Stimulated activated CD8-positive, alpha-beta memory T cell treated with anti-CD3 and anti-CD28 coated beads, Interleukin-7, amount 100 ng/mL, for 48 hours (primary cell): ENCODE data around the gene SYTL1.
"Not testable (repeated sequence)": the region's sequence is repeated elsewhere in the genome, so short reads cannot be mapped to it uniquely, and the experiment has no call there.

Experiments used
- DNase-seq, 2 donors: peaks; one replicate each; pipeline ENCODE4 v3.0.0-alpha.2; 2020; ENCODE audit warnings: low read depth in 1 of 2; ENCODE audit errors: extremely low read depth in 1 of 2

SYTL1 gene

GRCh38 chr1:27381969-27382762 lies 40.3 kb downstream of the SYTL1 start:
- no peak for DNase-seq

GRCh38 chr1:27383039-27383605 lies 41.3 kb downstream of the SYTL1 start, which contains the start of gene CD164L2:
CD164L2 (minus strand) TSS chr1:27383333; CDS start chr1:27383239, 94 bp downstream.
- no peak for DNase-seq

GRCh38 chr1:27383661-27384060 lies 41.8 kb downstream of the SYTL1 start:
- DNase-seq: no peak

- not testable (repeated sequence) for DNase-seq
Observed at GRCh38 chr1:27384797-27385196, 43.0 kb downstream of the SYTL1 start.

GRCh38 chr1:27388337-27389005 lies 46.6 kb downstream of the SYTL1 start:
- peak; percentile 27 to 54 for DNase-seq

- no peak for DNase-seq
Observed at GRCh38 chr1:27391511-27392095, 49.8 kb downstream of the SYTL1 start.

- peak; percentile 88 to 89 for DNase-seq
Observed at GRCh38 chr1:27392096-27392777, 50.4 kb downstream of the SYTL1 start, which contains the start of gene GPR3. GPR3 (plus strand) TSS chr1:27392622; CDS start chr1:27393799, 1,177 bp downstream.

GRCh38 chr1:27392778-27393635 lies 51.2 kb downstream of the SYTL1 start:
- DNase-seq: no peak

- DNase-seq: no peak
Observed at GRCh38 chr1:27393641-27394281, 51.9 kb downstream of the SYTL1 start.

- DNase-seq: no peak
Observed at GRCh38 chr1:27394282-27394658, 52.4 kb downstream of the SYTL1 start.

- DNase-seq: no peak
Observed at GRCh38 chr1:27394925-27395324, 53.1 kb downstream of the SYTL1 start.

GRCh38 chr1:27395441-27396195 lies 53.8 kb downstream of the SYTL1 start:
- peak; percentile 47 to 48 for DNase-seq

GRCh38 chr1:27397110-27397509 lies 55.3 kb downstream of the SYTL1 start:
- no peak for DNase-seq

GRCh38 chr1:27397749-27398148 lies 55.9 kb downstream of the SYTL1 start:
- DNase-seq: no peak

- no peak for DNase-seq
Observed at GRCh38 chr1:27398405-27399149, 56.8 kb downstream of the SYTL1 start.

GRCh38 chr1:27399251-27400025 lies 57.6 kb downstream of the SYTL1 start:
- no peak for DNase-seq
